Adipocyte (in vitro differentiated cells): ENCODE results near the gene TRMO.

Experiments
- DNase-seq: peaks from one replicate; pipeline ENCODE4 v3.0.0-alpha.2; 2015; ENCODE audit warnings: low read depth
- H3K27me3 ChIP-seq: replicated peaks from 2 replicates; pipeline ENCODE4 v1.7.0; 2013; ENCODE audit warnings: mild to moderate bottlenecking, low read length, moderate library complexity; ENCODE audit not compliant: control insufficient read depth, insufficient read depth
- H3K36me3 ChIP-seq: 2 replicates; pipeline ENCODE4 v1.7.0; 2013; ENCODE audit warnings: low read length, mild to moderate bottlenecking, moderate library complexity; ENCODE audit not compliant: control insufficient read depth, insufficient read depth, severe bottlenecking
- H3K4me1 ChIP-seq: 2 replicates; pipeline ENCODE4 v1.7.0; 2013; ENCODE audit warnings: mild to moderate bottlenecking, low read length, moderate library complexity; ENCODE audit not compliant: control insufficient read depth, insufficient read depth
- H3K4me3 ChIP-seq: 2 replicates; pipeline ENCODE4 v1.7.0; 2013; ENCODE audit warnings: mild to moderate bottlenecking, low read length, moderate library complexity
- H3K9ac ChIP-seq: 2 replicates; pipeline ENCODE4 v1.7.0; 2013; ENCODE audit warnings: mild to moderate bottlenecking, low read length, moderate library complexity
- H3K9me3 ChIP-seq: 2 replicates; pipeline ENCODE4 v1.7.0; 2013; ENCODE audit warnings: mild to moderate bottlenecking, low read length, moderate library complexity; ENCODE audit not compliant: control insufficient read depth

The TRMO gene

GRCh38 chr9:97919217-97919813, 3.0 kb downstream of the TRMO start:
- Histone ChIP-seq H3K4me3 (no peak overlapping the region), H3K27me3 (no peaks in the 10 kb centered on the region), H3K9me3 (no peaks in the 10 kb centered on the region), H3K36me3 (peaks cover 8% of the 10 kb centered on the region), H3K9ac (no peak overlapping the region), H3K4me1 (peaks cover 21% of the 10 kb centered on the region)
- DNase-seq = no peak

- peaks cover 21% of the 10 kb centered on the region for H3K4me1 ChIP-seq
- no peak overlapping the region for H3K9ac ChIP-seq
- H3K27me3 ChIP-seq = no peaks in the 10 kb centered on the region
- H3K36me3 ChIP-seq = peaks cover 11% of the 10 kb centered on the region
- H3K4me3 ChIP-seq = no peak overlapping the region
- H3K9me3 ChIP-seq = no peaks in the 10 kb centered on the region
- DNase-seq = no peak
Measured at GRCh38 chr9:97918611-97919010, 3.7 kb downstream of the TRMO start.

- Histone ChIP-seq H3K4me1 (peaks cover 14% of the 10 kb centered on the region), H3K27me3 (no peaks in the 10 kb centered on the region), H3K4me3 (no peak overlapping the region), H3K9me3 (no peaks in the 10 kb centered on the region), H3K9ac (no peak overlapping the region), H3K36me3 (peaks cover 57% of the 10 kb centered on the region)
- no peak for DNase-seq
Measured at GRCh38 chr9:97911970-97912369, 10.3 kb downstream of the TRMO start.

- Histone ChIP-seq H3K4me1 (peaks cover 15% of the 10 kb centered on the region), H3K9ac (no peak overlapping the region), H3K9me3 (no peaks in the 10 kb centered on the region), H3K36me3 (peaks cover 57% of the 10 kb centered on the region), H3K27me3 (no peaks in the 10 kb centered on the region), H3K4me3 (no peak overlapping the region)
- no peak for DNase-seq
Measured at GRCh38 chr9:97911528-97911927, 10.8 kb downstream of the TRMO start.

GRCh38 chr9:97910357-97910756, 11.9 kb downstream of the TRMO start:
- Histone ChIP-seq H3K9me3 (no peaks in the 10 kb centered on the region), H3K9ac (no peak overlapping the region), H3K4me3 (no peak overlapping the region), H3K27me3 (no peaks in the 10 kb centered on the region), H3K36me3 (peaks cover 55% of the 10 kb centered on the region), H3K4me1 (peaks cover 14% of the 10 kb centered on the region)
- no peak for DNase-seq

GRCh38 chr9:97908705-97909104, 13.6 kb downstream of the TRMO start:
- Histone ChIP-seq H3K27me3 (no peaks in the 10 kb centered on the region), H3K36me3 (peaks cover 53% of the 10 kb centered on the region), H3K9me3 (no peaks in the 10 kb centered on the region), H3K4me3 (no peak overlapping the region), H3K4me1 (peaks cover 14% of the 10 kb centered on the region), H3K9ac (no peak overlapping the region)
- no peak for DNase-seq

GRCh38 chr9:97907632-97908031, 14.7 kb downstream of the TRMO start:
- Histone ChIP-seq H3K9me3 (no peaks in the 10 kb centered on the region), H3K4me3 (no peak overlapping the region), H3K27me3 (no peaks in the 10 kb centered on the region), H3K4me1 (peaks cover 19% of the 10 kb centered on the region), H3K9ac (no peak overlapping the region), H3K36me3 (peaks cover 44% of the 10 kb centered on the region)
- no peak for DNase-seq

GRCh38 chr9:97907046-97907445, 15.3 kb downstream of the TRMO start:
- Histone ChIP-seq H3K4me3 (no peak overlapping the region), H3K27me3 (no peaks in the 10 kb centered on the region), H3K4me1 (peaks cover 20% of the 10 kb centered on the region), H3K9me3 (no peaks in the 10 kb centered on the region), H3K36me3 (peaks cover 38% of the 10 kb centered on the region), H3K9ac (no peak overlapping the region)
- DNase-seq = no peak

GRCh38 chr9:97906236-97906831, 16.0 kb downstream of the TRMO start:
- Histone ChIP-seq H3K9ac (no peak overlapping the region), H3K4me1 (peaks cover 23% of the 10 kb centered on the region), H3K9me3 (no peaks in the 10 kb centered on the region), H3K4me3 (no peak overlapping the region), H3K27me3 (no peaks in the 10 kb centered on the region), H3K36me3 (peaks cover 32% of the 10 kb centered on the region)
- no peak for DNase-seq

GRCh38 chr9:97905228-97905627, 17.1 kb downstream of the TRMO start:
- no peak overlapping the region for H3K4me3 ChIP-seq
- H3K9me3 ChIP-seq = no peaks in the 10 kb centered on the region
- no peak for DNase-seq
- no peak overlapping the region for H3K9ac ChIP-seq
- H3K27me3 ChIP-seq = no peaks in the 10 kb centered on the region
- peaks cover 22% of the 10 kb centered on the region for H3K36me3 ChIP-seq
- H3K4me1 ChIP-seq = peaks cover 34% of the 10 kb centered on the region

GRCh38 chr9:97904725-97905124, 17.6 kb downstream of the TRMO start:
- Histone ChIP-seq H3K9ac (no peak overlapping the region), H3K9me3 (no peaks in the 10 kb centered on the region), H3K27me3 (no peaks in the 10 kb centered on the region), H3K36me3 (peaks cover 17% of the 10 kb centered on the region), H3K4me3 (no peak overlapping the region), H3K4me1 (peaks cover 39% of the 10 kb centered on the region)
- no peak for DNase-seq

GRCh38 chr9:97903177-97903576, 19.1 kb downstream of the TRMO start:
- Histone ChIP-seq H3K4me1 (peaks cover 39% of the 10 kb centered on the region), H3K9me3 (no peaks in the 10 kb centered on the region), H3K36me3 (peaks cover 6% of the 10 kb centered on the region), H3K27me3 (no peaks in the 10 kb centered on the region), H3K9ac (no peak overlapping the region), H3K4me3 (no peak overlapping the region)
- no peak for DNase-seq
